Choroid plexus epithelial cell (primary cell): Measurements from ENCODE around the gene RPL36A.
A peak's percentile ranks its signal among the peaks of the same experiment; 100 is the strongest.

ENCODE experiments used
- DNase-seq: peaks from one replicate; pipeline ENCODE4 v3.0.0-alpha.2; 2010; ENCODE audit warnings: low read depth
- H3K4me3 ChIP-seq: 2 replicates; pipeline ENCODE4 v1.5.1; 2011; ENCODE audit warnings: low read depth, mild to moderate bottlenecking, control low read depth, low read length, moderate library complexity
- CTCF ChIP-seq: conservative IDR thresholded peaks from 2 replicates; pipeline ENCODE4 v1.5.1; 2011; ENCODE audit warnings: low read depth, mild to moderate bottlenecking, control low read depth, inconsistent platforms, low read length, moderate library complexity

The RPL36A gene

GRCh38 chrX:101407167-101407747 is 16.4 kb downstream of the RPL36A start:
- TF ChIP-seq CTCF = no peak
- DNase-seq = no peak
- peak overlapping the region; percentile 80 for H3K4me3 ChIP-seq

GRCh38 chrX:101407748-101408531 is 17.1 kb downstream of the RPL36A start, which contains the start of the genes GLA and HNRNPH2:
Gene GLA, minus strand, starts transcription at chrX:101407925. Its CDS starts 22 bp downstream, at chrX:101407903.
Gene HNRNPH2, plus strand, starts transcription at chrX:101408222. Its CDS starts 3,767 bp downstream, at chrX:101411989.
- peak within 1 kb of the TSS; percentile 80 for H3K4me3 ChIP-seq
- peak; percentile 21 for TF ChIP-seq CTCF
- DNase-seq = peak; percentile 99

- H3K4me3 ChIP-seq = peak overlapping the region; percentile 72
- no peak for DNase-seq
- no peak for TF ChIP-seq CTCF
Measured at GRCh38 chrX:101408532-101408841, 17.7 kb downstream of the RPL36A start.

GRCh38 chrX:101409043-101409442 is 18.2 kb downstream of the RPL36A start:
- no peak for DNase-seq
- no peak for TF ChIP-seq CTCF

GRCh38 chrX:101410461-101410860 is 19.6 kb downstream of the RPL36A start:
- no peak for DNase-seq
- H3K4me3 ChIP-seq = peak overlapping the region; percentile 0
- no peak for TF ChIP-seq CTCF

More at GRCh38 chrX:101409043-101409442, 18.2 kb downstream of the RPL36A start:
- H3K4me3 ChIP-seq = peak overlapping the region; percentile 72

GRCh38 chrX:101411984-101412383 is 21.2 kb downstream of the RPL36A start:
- TF ChIP-seq CTCF = no peak
- H3K4me3 ChIP-seq = no peak overlapping the region
- DNase-seq = no peak
